ENCODE data around the gene KRT32.
"Not testable (repeated sequence)": the region's sequence is repeated elsewhere in the genome, so short reads cannot be mapped to it uniquely, and the experiment has no call there.

KRT32 gene

DNA sequence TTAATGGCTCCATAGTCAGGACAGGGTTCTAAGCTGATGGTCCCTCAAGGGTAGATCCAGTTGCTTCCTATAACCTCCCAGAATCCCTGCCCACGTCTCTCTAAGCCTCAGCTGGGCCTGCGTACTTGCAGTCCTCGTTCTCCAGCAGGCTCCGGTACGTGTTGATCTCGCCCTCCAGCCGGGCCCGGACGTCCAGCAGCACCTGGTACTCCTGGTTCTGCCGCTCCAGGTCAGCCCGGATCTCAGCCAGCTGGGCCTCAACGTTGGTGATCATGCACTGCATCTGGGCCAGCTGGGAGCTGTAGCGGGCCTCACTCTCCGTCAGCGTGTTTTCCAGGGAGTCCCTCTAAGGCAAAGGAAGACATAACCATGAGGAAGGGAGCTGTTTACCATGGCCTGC lies 4.5 kb downstream of the KRT32 start:
- no peak for DNase-seq

- no peak for DNase-seq
Observed at GRCh38 chr17:41457676-41458075, 9.5 kb downstream of the KRT32 start.

GRCh38 chr17:41456204-41456603 lies 11.0 kb downstream of the KRT32 start:
- DNase-seq: no peak

DNA sequence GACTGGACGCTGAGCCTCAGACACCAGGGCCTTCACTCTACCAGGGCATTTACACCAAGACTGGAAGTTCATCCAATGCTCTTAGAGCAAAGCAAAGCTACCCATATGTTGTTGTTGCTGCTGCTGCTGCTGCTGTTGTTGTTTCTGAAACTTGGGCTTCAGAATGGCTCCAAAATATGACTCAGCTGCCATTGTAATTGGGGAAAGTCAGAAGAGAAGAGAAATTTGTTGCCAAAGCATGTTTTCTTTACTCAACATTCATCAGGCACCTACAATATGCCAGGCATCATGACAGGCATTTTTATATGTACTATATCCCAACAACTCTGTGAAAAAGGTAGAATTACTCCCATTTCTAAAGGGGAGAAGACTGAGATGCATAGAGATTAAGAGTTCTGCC lies 11.9 kb downstream of the KRT32 start:
- DNase-seq: no peak

- no peak for DNase-seq
Observed at GRCh38 chr17:41453066-41453465, 14.1 kb downstream of the KRT32 start.

GRCh38 chr17:41452281-41452680 lies 14.9 kb downstream of the KRT32 start:
- DNase-seq: no peak

DNA sequence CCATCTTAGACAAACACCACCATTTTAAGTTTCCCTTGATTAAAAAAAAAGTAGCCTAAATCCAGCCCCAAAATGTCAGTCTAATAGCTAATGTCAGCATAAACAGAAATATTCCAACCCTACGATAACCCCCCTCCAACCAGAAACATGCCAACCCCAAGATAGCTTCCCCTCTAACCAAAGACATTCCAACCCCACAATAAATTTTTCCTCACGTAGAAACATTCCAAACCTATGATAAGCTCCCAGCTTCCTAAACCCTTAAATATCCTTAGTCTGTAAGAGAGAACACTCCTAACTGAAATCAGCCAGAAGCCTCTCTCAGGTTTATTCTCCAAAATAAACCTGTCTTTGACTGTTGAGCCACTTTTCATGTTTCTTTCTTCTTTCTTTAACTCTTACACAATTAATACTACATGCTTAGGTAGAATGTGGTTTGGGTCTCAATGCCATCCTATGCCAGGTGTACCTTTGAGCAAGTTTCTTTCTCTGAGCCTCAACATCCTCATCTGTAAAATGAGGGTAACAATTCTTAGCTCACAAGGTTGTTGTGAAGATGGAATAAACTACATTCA lies 15.9 kb downstream of the KRT32 start:
- DNase-seq: no peak

GRCh38 chr17:41449008-41449407 lies 18.2 kb downstream of the KRT32 start:
- DNase-seq: no peak

- DNase-seq: no peak
Observed at GRCh38 chr17:41448506-41448905, 18.7 kb downstream of the KRT32 start.

DNA sequence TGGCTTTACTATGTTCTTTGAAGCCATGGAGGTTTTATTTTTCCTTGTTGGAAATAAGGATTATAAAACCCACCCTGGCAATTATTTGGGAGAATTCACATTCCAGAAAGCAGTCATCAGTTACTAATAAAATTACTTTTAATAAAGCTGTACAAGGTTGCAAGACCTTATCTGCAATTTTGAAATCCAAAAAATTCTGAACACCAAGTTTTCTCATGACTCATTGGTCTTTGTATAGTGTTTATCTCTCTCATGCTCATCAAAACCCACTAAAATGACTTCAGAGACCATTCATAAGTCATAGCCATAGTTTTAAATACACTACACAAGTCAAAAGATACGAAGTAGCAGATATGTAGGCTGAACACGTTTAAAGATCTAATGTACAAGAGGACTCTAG lies 20.4 kb downstream of the KRT32 start:
- no peak for DNase-seq

GRCh38 chr17:41444640-41445039 lies 22.5 kb downstream of the KRT32 start:
- DNase-seq: no peak

- DNase-seq: no peak
Observed at GRCh38 chr17:41444186-41444585, 23.0 kb downstream of the KRT32 start.

DNA sequence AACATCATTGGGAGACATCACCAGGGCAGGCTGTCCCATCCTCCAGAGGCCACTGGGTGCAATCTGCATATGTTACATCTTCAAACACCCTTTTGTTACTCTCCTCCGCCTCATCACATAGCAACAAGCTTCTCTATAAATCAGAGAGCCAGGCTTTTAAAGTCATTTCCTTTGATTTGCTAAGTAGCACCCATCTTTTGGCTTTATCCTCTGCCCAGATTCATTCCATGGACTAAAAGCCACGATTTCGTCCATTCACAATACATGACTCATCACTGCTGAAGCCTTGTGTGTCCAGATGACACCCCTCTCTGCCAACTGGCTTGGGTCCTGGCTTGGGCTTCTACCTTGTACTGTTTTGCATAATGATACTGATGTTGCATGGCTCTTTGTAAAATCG lies 24.4 kb downstream of the KRT32 start:
- DNase-seq: no peak

- no peak for DNase-seq
Observed at GRCh38 chr17:41440531-41441033, 26.6 kb downstream of the KRT32 start, which contains the start of gene KRT38. Gene KRT38 (minus strand): TSS chr17:41440983. CDS start chr17:41440921, 62 bp downstream.

GRCh38 chr17:41439375-41439774 lies 27.8 kb downstream of the KRT32 start:
- DNase-seq: no peak

- DNase-seq: no peak
Observed at GRCh38 chr17:41437769-41438168, 29.4 kb downstream of the KRT32 start.

GRCh38 chr17:41437254-41437653 lies 29.9 kb downstream of the KRT32 start:
- no peak for DNase-seq

- no peak for DNase-seq
Observed at GRCh38 chr17:41434415-41434814, 32.8 kb downstream of the KRT32 start.

DNA sequence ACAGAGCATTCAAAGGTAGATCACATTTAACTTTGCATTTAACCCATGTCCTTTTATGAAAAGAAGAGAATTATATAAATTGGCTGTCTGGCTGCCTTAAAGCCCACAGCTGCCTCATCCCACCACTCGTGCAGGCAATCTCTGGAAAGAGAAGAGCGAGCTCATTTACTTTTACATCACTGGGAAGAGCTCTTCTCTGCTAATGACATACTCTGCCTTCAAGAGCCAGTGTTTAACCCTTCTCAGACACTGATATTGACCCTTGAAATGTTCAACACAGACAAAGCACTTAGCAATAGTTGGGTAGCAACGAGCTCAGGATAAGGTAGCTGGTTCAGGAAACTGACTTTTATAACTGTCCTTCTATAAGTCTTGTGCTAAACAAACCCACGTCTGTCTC lies 33.2 kb downstream of the KRT32 start:
- no peak for DNase-seq

DNA sequence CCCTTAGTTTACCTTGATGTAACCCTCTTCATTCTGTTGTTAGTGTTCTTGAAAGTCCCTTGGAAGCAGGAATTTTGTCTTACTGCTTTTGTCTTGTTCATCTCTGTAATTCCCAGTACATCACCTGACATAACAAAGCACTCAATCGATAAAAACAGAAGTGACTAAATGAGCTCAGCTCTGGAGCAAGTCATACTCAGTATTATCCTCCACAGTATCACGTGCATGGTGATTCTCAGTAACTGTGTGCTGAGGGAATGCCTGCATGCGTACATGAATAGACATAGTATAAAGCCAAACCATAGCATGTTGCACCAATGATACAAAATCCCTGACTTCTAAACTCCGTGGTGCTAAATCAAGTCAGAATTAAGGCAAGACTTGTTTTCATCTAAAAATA lies 33.6 kb downstream of the KRT32 start:
- no peak for DNase-seq

- not testable (repeated sequence) for DNase-seq
Observed at GRCh38 chr17:41430376-41430775, 36.8 kb downstream of the KRT32 start.

DNA sequence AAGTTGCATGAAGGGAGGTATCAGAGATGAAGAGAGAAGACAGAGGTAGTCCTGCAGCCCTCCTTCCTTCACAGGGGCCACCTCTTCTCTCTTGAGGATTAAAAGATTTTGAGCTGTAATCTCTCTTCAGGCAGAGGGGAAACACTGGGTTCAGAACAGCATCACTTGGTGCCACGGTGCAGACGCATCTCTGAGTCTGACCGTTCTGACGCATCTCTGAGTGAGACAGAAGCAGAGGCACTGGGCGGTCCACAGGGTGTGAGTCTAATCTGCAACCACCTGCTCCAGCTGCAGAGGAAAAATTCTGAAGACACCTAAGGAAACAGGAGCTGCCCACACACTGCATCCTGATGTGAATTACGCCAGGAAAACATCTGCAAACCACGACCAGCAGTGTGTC lies 37.5 kb downstream of the KRT32 start:
- no peak for DNase-seq

DNA sequence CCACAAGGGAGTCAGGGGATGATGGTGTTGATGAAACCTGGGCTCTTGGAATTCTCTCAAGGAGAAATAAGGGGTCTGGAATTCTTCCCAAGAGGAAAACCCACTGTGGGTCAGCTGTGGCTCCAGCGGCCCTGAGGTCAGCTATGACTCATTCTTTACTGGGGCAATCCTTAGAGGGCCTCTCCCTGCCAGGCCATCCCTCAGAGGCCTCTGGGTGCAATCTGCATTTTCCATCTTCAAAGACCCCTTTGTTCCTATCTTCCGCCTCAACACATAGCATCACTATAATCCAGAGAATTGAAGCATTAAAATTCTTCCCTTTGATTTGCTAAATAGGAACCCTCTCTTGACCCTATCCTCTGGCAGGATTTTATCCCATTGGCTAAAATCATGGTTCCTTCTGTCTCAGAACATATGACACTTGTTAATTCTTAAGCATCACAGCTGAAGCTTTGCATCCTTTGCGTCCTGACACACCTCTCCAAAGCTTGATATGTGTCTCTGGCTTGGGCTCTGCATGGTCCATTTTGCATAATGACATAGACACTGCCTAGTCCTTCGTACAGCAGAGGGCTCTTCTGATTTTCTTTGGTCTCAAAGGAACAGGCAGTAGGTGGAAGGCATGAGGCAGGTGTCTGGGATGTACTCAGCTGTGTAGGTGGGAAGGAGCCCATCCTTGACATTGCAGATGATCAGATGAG lies 38.4 kb downstream of the KRT32 start:
- no peak for DNase-seq

GRCh38 chr17:41424111-41424635 lies 43.0 kb downstream of the KRT32 start, which contains the start of gene KRT37:
Gene KRT37 (minus strand): TSS chr17:41424585. CDS start chr17:41424523, 62 bp downstream.
- DNase-seq: no peak
